DND-41 (cell line): ENCODE data around the gene XRN2.

Experiments
- CTCF ChIP-seq: IDR thresholded peaks from 2 replicates; pipeline ENCODE4 v1.5.1; 2012; ENCODE audit warnings: borderline replicate concordance, low read length, moderate library complexity, mild to moderate bottlenecking; ENCODE audit not compliant: poor library complexity, severe bottlenecking; ENCODE audit errors: extremely low read depth
- EZH2 ChIP-seq: IDR thresholded peaks from 3 replicates; pipeline ENCODE4 v1.6.1; 2012; ENCODE audit warnings: borderline replicate concordance, low read depth, mild to moderate bottlenecking, moderate library complexity, low read length, inconsistent platforms; ENCODE audit not compliant: severe bottlenecking

GRCh38 chr20:21294755-21295154 lies 8.4 kb upstream of the XRN2 start:
- TF ChIP-seq CTCF (no peak), EZH2 (no peak)
